ENCODE data around the gene MBD4.

MBD4 gene

DNA sequence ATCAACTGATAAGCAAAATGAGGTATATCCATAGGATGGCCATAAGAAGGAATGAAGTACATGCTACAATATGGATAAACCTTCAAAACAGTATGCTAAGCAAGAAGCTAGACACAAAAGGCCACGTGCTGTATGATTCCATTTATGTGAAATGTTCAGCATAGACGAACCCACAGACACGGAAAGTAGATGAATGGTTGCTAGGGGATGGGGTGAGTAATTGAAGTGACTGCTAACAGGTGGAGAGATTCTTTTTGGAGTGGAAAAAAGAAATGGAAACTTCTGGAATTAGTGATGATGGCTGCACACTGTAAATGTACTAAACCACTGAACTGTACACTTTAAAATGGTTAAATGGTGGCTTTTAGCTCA is 10.7 kb downstream of the MBD4 start:
- TF ChIP-seq, protein P1, sequence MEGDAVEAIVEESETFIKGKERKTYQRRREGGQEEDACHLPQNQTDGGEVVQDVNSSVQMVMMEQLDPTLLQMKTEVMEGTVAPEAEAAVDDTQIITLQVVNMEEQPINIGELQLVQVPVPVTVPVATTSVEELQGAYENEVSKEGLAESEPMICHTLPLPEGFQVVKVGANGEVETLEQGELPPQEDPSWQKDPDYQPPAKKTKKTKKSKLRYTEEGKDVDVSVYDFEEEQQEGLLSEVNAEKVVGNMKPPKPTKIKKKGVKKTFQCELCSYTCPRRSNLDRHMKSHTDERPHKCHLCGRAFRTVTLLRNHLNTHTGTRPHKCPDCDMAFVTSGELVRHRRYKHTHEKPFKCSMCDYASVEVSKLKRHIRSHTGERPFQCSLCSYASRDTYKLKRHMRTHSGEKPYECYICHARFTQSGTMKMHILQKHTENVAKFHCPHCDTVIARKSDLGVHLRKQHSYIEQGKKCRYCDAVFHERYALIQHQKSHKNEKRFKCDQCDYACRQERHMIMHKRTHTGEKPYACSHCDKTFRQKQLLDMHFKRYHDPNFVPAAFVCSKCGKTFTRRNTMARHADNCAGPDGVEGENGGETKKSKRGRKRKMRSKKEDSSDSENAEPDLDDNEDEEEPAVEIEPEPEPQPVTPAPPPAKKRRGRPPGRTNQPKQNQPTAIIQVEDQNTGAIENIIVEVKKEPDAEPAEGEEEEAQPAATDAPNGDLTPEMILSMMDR (IDR thresholded peaks at IDR 0.05; ENCODE audit: insufficient read depth, low read length, missing control alignments), result no peak
- CTCF ChIA-PET, result interaction anchor here (0.6 to 0.8 kb wide), 2 partner anchors 15 to 164 kb away, joined by 3 read pairs; no protein-coding TSS in a partner anchor
- no peak overlapping the region for H3K4me3 ChIP-seq (ENCODE audit: low read depth, low read length)
- POLR2A ChIA-PET, result interaction anchor here (0.6 to 3.1 kb wide), 3 partner anchors 11 to 703 kb away, joined by 3 to 13 read pairs (median 3); partner anchors contain the start of genes IFT122, MBD4 and RAB7A
- DNase-seq (ENCODE audit: low read depth, low spot score), result no peak

DNA sequence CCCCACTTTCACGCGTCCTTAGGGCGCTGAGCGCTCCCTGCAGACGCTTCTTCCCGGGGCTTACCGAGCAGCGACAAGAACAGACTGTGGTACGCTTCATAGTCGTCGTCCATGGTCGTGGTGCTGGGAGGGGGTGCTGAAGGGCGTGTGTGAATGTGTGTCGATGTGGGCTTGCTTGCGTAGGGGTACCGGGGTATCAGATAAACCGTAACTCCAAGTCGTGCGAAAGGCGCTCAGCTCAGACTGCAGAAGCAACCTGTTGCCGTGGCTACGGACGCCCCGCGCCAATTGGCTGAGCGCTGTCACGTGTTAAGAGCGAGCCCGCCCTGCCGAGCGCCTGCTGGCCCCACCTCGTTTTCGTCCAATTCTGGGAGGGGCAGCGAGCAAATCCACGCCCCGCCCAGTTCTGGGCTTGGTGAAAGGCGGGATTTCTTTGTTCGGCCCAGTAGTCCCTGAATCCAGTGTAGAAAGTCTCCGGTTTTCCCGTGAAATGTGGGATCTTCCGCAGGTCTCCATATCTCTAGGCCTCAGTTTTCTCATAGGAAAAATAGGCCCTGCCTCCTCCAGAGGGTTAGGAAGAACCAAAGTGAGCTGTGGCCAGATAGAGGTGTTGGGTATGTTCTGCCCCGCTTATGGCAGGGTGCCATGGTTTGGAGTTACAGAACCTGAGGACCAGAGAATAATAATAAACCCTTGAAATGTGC is 11.2 kb downstream of the MBD4 start, which contains the start of gene EFCAB12:
TSS of gene EFCAB12 (minus strand) at position 261 of the 704 bp plus-strand sequence. CDS start at position 113, 148 bp downstream.
- DNase-seq (ENCODE audit: low read depth, low spot score), result peak; percentile 33
- POLR2A ChIA-PET, result interaction anchor here (0.6 to 3.1 kb wide), 4 partner anchors 11 to 703 kb away, joined by 3 to 13 read pairs (median 3); partner anchors contain the start of genes IFT122, MBD4 and RAB7A
- TF ChIP-seq, protein P1 (IDR thresholded peaks at IDR 0.05; ENCODE audit: insufficient read depth, low read length, missing control alignments), result no peak
- CTCF ChIA-PET, result interaction anchor here (0.6 to 1.8 kb wide), 6 partner anchors 10 to 458 kb away, joined by 3 to 5 read pairs (median 3); no protein-coding TSS in a partner anchor
- peak within 1 kb of the TSS; percentile 75 for H3K4me3 ChIP-seq (ENCODE audit: low read depth, low read length)

GRCh38 chr3:129428007-129428375 is 11.8 kb downstream of the MBD4 start:
- peak overlapping the region; percentile 75 for H3K4me3 ChIP-seq (ENCODE audit: low read depth, low read length)
- ChIA-PET CTCF (interaction anchor here (0.8 to 1.8 kb wide), 4 partner anchors 11 to 458 kb away, joined by 3 to 5 read pairs (median 4); no protein-coding TSS in a partner anchor), POLR2A (interaction anchor here (0.7 to 3.1 kb wide), 2 partner anchors 12 to 112 kb away, joined by 3 to 13 read pairs; partner anchors contain the start of genes IFT122 and MBD4)
- TF ChIP-seq, protein P1 (IDR thresholded peaks at IDR 0.05; ENCODE audit: insufficient read depth, low read length, missing control alignments), result no peak
- no peak for DNase-seq (ENCODE audit: low read depth, low spot score)

GRCh38 chr3:129425619-129426018 is 14.1 kb downstream of the MBD4 start:
- CTCF ChIA-PET, result no interaction called here
- H3K4me3 ChIP-seq (ENCODE audit: low read depth, low read length), result no peak overlapping the region
- TF ChIP-seq, protein P1 (IDR thresholded peaks at IDR 0.05; ENCODE audit: insufficient read depth, low read length, missing control alignments), result no peak
- POLR2A ChIA-PET, result no interaction called here
- no peak for DNase-seq (ENCODE audit: low read depth, low spot score)

DNA sequence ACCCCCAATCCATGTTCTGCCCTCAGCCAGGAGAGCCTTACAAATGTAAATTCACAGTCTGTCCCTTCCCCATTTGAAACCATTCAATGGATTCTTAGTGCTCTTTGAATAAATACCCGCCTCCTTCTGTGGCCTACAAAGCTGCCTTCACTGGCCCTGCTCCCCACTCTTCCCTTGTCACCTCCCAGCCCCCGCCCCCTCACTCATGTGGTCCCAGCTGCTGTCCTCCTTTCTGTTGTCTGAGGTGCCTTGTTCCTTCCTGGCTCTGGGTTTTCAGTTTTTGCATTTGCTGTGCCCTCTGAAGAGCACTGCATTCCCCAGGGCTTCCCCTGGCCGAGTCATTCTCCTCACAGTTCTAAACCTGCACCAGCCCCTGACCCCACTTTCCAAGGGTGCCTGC is 14.5 kb downstream of the MBD4 start:
- DNase-seq (ENCODE audit: low read depth, low spot score), result no peak
- TF ChIP-seq, protein P1 (IDR thresholded peaks at IDR 0.05; ENCODE audit: insufficient read depth, low read length, missing control alignments), result no peak
- H3K4me3 ChIP-seq (ENCODE audit: low read depth, low read length), result no peak overlapping the region
- CTCF ChIA-PET, result no interaction called here
- POLR2A ChIA-PET, result no interaction called here

- DNase-seq (ENCODE audit: low read depth, low spot score), result no peak
- POLR2A ChIA-PET, result no interaction called here
- H3K4me3 ChIP-seq (ENCODE audit: low read depth, low read length), result no peak overlapping the region
- TF ChIP-seq, protein P1 (IDR thresholded peaks at IDR 0.05; ENCODE audit: insufficient read depth, low read length, missing control alignments), result no peak
- CTCF ChIA-PET, result interaction anchor here (1.4 kb wide), 1 partner anchor 12 kb away, joined by 3 read pairs; no protein-coding TSS in a partner anchor
Measured at GRCh38 chr3:129424185-129424841, 15.4 kb downstream of the MBD4 start.
